ENCODE results near the gene NOTO. TPM values are rescaled to one million over a fixed set of nuclear protein-coding genes. Genes with fewer than 3 reads are reported as not detected.

NOTO gene
- total and polyA plus RNA-seq, 2 donors from 2014 or later: not detected

DNA sequence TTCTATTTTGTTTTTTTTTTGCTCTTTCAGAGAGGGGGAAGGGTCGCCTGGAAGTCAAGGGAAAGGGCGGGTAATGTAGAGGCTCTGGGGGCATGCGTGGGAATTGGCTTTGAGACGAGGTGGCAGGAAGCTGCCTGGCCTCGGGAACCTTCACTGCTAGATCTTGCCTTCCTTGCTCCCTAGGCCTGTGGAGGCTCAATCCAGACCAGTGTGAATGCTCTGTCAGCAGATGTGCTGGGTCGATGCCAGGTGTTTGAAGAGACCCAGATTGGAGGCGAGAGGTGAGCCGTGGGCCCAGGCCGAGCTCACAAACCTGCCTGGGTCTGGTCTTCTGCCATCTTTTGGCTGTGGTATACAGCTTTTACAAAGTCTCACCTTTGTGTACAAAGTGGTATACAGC lies 47.3 kb downstream of the NOTO start:
- FAIRE-seq (no peak), DNase-seq (no peak)
- Histone ChIP-seq H3K9ac (ENCODE audit: low read length in 3 of 3) (no peak overlapping the region), H3K4me3 (ENCODE audit: low read length in 3 of 3) (no peak overlapping the region), H3K36me3 (ENCODE audit: control insufficient read depth in 2 of 3, insufficient read depth in 3 of 3, low read length in 3 of 3) (peaks cover 6 to 76% (median 66%) of the 10 kb centered on the region in 3 donors), H3K4me1 (ENCODE audit: control insufficient read depth in 2 of 3, insufficient read depth in 2 of 3, low read depth in 1 of 3, low read length in 3 of 3) (no peaks in the 10 kb centered on the region), H3K9me3 (ENCODE audit: control insufficient read depth in 2 of 3, insufficient read depth in 1 of 3, low read length in 3 of 3) (no peaks in the 10 kb centered on the region), H3K27ac (ENCODE audit: low read depth in 2 of 2, low read length in 2 of 2) (no peak overlapping the region), H3K27me3 (ENCODE audit: control insufficient read depth, insufficient read depth, low read length) (no peaks in the 10 kb centered on the region)
- intact Hi-C loops (cut with DNase I): no loop called here
- TF ChIP-seq, protein P1, sequence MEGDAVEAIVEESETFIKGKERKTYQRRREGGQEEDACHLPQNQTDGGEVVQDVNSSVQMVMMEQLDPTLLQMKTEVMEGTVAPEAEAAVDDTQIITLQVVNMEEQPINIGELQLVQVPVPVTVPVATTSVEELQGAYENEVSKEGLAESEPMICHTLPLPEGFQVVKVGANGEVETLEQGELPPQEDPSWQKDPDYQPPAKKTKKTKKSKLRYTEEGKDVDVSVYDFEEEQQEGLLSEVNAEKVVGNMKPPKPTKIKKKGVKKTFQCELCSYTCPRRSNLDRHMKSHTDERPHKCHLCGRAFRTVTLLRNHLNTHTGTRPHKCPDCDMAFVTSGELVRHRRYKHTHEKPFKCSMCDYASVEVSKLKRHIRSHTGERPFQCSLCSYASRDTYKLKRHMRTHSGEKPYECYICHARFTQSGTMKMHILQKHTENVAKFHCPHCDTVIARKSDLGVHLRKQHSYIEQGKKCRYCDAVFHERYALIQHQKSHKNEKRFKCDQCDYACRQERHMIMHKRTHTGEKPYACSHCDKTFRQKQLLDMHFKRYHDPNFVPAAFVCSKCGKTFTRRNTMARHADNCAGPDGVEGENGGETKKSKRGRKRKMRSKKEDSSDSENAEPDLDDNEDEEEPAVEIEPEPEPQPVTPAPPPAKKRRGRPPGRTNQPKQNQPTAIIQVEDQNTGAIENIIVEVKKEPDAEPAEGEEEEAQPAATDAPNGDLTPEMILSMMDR (IDR thresholded peaks at IDR 0.05; ENCODE audit: borderline replicate concordance, extremely low read depth, insufficient read depth): no peak

DNA sequence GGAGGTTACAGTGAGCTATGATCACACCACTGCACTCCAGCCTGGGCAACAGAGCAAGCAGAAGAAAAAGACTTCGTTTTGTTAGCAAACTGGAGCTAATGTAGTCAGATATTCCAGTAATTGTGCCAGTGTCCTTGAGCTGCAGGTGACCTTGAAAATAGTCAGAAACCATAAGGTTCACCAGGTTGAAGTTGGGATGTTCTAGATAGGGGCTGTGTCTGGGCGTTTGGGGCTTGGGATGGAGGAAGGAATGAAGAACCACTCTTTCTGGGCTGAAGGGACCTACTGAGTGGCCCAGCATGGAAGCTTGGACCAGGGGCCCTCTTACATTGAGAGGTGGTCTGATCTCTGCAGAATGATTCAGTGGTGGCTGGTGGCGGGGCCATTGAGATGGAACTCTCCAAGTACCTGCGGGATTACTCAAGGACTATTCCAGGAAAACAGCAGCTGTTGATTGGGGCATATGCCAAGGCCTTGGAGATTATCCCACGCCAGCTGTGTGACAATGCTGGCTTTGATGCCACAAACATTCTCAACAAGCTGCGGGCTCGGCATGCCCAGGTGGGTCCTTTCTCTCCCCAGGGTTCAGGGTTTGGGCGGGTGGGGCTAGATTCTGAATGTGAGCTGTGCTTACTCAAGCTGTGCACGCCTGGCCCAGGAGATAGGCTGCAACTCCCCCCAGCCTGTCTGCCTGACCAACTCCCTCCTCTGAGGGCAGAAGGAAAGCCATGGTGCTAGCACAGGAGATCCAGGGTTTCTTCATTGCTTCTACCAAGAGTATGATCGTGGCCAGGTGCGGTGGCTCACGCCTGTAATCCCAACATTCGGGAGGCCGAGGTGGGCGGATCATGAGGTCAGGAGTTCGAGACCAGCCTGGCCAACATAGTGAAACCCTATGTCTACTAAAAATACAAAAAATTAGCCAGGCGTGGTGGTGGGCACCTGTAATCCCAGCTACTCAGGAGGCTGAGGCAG lies 48.8 kb downstream of the NOTO start:
- intact Hi-C loops (cut with DNase I): no loop called here
- Histone ChIP-seq H3K9me3 (ENCODE audit: control insufficient read depth in 2 of 3, insufficient read depth in 1 of 3, low read length in 3 of 3) (no peaks in the 10 kb centered on the region), H3K4me1 (ENCODE audit: control insufficient read depth in 2 of 3, insufficient read depth in 2 of 3, low read depth in 1 of 3, low read length in 3 of 3) (no peaks in the 10 kb centered on the region), H3K36me3 (ENCODE audit: control insufficient read depth in 2 of 3, insufficient read depth in 3 of 3, low read length in 3 of 3) (peaks cover 4 to 61% (median 55%) of the 10 kb centered on the region in 3 donors), H3K27me3 (ENCODE audit: control insufficient read depth, insufficient read depth, low read length) (no peaks in the 10 kb centered on the region), H3K9ac (ENCODE audit: low read length in 3 of 3) (no peak overlapping the region), H3K27ac (ENCODE audit: low read depth in 2 of 2, low read length in 2 of 2) (no peak overlapping the region), H3K4me3 (ENCODE audit: low read length in 3 of 3) (no peak overlapping the region)
- TF ChIP-seq, protein P1 (IDR thresholded peaks at IDR 0.05; ENCODE audit: borderline replicate concordance, extremely low read depth, insufficient read depth): no peak
- DNase-seq (no peak), FAIRE-seq (no peak)

DNA sequence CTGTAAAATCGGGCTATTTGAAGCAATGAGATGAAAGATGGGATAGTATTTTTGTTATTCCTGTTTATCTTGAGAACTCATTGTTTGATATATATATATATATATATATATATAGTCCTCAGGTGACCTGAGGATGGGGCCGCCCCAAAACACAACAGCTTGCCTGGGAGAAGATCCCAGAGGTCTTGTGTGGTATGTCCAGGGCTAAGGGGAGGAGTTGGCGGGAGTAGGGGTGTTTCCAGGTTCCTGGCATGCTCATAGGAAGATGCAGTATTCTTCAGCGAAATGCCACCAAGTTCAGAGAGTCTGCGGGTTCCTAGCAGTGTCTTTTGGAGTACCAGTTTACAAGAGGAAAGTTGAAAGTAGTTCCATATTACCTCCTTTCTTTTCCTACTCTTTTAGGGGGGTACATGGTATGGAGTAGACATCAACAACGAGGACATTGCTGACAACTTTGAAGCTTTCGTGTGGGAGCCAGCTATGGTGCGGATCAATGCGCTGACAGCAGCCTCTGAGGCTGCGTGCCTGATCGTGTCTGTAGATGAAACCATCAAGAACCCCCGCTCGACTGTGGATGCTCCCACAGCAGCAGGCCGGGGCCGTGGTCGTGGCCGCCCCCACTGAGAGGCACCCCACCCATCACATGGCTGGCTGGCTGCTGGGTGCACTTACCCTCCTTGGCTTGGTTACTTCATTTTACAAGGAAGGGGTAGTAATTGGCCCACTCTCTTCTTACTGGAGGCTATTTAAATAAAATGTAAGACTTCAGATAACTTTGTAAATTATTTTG lies 50.1 kb downstream of the NOTO start:
- no peaks in the 10 kb centered on the region for H3K9me3 ChIP-seq (ENCODE audit: control insufficient read depth in 2 of 3, insufficient read depth in 1 of 3, low read length in 3 of 3)
- no peak for DNase-seq
- H3K27ac ChIP-seq (ENCODE audit: low read depth in 2 of 2, low read length in 2 of 2): no peak overlapping the region
- H3K4me1 ChIP-seq (ENCODE audit: control insufficient read depth in 2 of 3, insufficient read depth in 2 of 3, low read depth in 1 of 3, low read length in 3 of 3): no peaks in the 10 kb centered on the region
- TF ChIP-seq, protein P1 (IDR thresholded peaks at IDR 0.05; ENCODE audit: borderline replicate concordance, extremely low read depth, insufficient read depth): no peak
- H3K4me3 ChIP-seq (ENCODE audit: low read length in 3 of 3): no peak overlapping the region
- H3K27me3 ChIP-seq (ENCODE audit: control insufficient read depth, insufficient read depth, low read length): no peaks in the 10 kb centered on the region
- no peak overlapping the region for H3K9ac ChIP-seq (ENCODE audit: low read length in 3 of 3)
- H3K36me3 ChIP-seq (ENCODE audit: control insufficient read depth in 2 of 3, insufficient read depth in 3 of 3, low read length in 3 of 3): peaks cover 4 to 51% (median 45%) of the 10 kb centered on the region in 3 donors
- no peak for FAIRE-seq
- intact Hi-C loops (cut with DNase I): no loop called here

Data from kidney (tissue), 14 donors.